ENCODE measurements around the gene FLG2.

FLG2 gene

DNA sequence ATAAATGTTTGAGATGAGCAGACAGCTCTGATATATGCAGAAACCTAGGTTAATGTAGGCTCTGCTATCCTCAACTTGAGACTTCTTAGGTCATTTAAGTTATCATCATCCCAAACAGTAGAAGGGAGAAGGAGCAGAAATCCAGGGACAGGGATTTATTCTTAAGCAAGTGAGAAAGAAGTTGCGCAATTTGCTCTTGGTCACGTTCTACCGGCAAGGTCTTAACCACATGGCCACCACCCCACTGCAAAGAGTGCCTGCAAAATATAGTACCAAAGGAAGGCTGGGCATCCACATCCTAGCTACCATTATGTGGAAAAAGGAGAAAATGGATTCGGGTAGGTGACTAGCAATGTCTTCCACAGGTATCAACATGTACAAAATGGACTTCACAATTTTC lies 29.1 kb upstream of the FLG2 start:
- TF ChIP-seq, protein P1, sequence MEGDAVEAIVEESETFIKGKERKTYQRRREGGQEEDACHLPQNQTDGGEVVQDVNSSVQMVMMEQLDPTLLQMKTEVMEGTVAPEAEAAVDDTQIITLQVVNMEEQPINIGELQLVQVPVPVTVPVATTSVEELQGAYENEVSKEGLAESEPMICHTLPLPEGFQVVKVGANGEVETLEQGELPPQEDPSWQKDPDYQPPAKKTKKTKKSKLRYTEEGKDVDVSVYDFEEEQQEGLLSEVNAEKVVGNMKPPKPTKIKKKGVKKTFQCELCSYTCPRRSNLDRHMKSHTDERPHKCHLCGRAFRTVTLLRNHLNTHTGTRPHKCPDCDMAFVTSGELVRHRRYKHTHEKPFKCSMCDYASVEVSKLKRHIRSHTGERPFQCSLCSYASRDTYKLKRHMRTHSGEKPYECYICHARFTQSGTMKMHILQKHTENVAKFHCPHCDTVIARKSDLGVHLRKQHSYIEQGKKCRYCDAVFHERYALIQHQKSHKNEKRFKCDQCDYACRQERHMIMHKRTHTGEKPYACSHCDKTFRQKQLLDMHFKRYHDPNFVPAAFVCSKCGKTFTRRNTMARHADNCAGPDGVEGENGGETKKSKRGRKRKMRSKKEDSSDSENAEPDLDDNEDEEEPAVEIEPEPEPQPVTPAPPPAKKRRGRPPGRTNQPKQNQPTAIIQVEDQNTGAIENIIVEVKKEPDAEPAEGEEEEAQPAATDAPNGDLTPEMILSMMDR (IDR thresholded peaks at IDR 0.05; ENCODE audit: borderline replicate concordance, control extremely low read depth, extremely low read depth, insufficient read depth, missing control alignments), result no peak
- in situ Hi-C loops (cut with MboI; ENCODE audit: low sequenced_read_pairs, unreplicated experiment), result no loop called here
- no peak for DNase-seq (ENCODE audit: low spot score)

DNA sequence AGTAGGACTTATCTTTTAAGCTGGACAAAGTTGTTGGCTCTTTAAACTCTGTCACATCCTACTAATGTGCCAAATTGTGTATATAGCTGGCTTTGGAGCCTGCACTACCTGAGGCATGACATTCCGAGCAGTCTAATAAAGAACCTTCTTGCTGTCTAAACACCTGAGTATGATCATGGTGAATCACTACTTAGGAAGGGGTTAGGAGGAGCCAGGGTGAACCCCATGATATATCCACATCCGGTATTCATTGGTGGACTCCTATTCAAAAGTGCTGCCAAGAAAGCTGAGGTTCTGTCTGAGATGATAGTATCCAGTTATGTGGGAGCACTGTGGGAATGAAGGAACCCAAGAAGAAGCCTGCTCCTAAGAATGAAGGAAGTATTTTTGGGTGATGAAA lies 27.1 kb upstream of the FLG2 start:
- TF ChIP-seq, protein P1 (IDR thresholded peaks at IDR 0.05; ENCODE audit: borderline replicate concordance, control extremely low read depth, extremely low read depth, insufficient read depth, missing control alignments), result no peak
- no peak for DNase-seq (ENCODE audit: low spot score)
- in situ Hi-C loops (cut with MboI; ENCODE audit: low sequenced_read_pairs, unreplicated experiment), result no loop called here

DNA sequence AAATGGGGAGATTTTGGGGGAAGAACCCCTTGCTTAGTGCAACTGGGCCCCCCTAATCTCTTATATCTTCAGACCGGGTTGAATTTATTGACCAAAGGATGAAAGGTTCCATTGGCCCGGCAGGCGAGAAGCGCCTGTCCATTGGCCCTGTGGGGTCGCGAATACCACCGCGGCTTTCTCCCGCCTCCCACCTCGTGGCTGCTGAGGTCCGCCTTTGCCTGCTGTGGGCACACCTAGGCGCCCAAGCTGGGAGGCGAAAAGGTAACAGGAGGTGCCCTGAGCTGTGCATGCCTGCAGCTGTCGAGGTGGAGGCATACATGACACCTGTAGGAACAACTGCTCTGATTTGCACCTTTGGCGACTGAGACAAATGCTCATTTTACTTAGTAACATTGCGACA lies 21.1 kb upstream of the FLG2 start:
- no peak for DNase-seq (ENCODE audit: low spot score)
- TF ChIP-seq, protein P1 (IDR thresholded peaks at IDR 0.05; ENCODE audit: borderline replicate concordance, control extremely low read depth, extremely low read depth, insufficient read depth, missing control alignments), result no peak
- in situ Hi-C loops (cut with MboI; ENCODE audit: low sequenced_read_pairs, unreplicated experiment), result no loop called here

DNA sequence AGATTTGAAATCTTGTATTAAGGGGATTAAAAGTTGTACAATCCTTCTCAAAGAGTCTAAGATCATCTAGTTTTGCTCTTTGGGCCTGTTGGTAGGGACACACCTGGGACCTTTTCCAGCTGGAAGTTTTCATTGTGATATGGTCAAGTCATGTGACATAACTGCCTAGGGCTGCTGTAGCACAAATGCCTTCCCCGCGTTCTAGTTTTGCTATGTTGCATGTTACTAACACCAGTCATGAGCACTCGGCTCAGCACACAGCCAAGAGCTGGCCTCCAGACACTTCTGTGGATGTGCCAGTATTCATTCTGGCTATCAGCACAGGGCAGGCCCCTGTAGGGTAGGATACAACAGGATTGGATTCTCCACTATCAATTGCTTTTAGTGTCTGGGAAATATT lies 14.6 kb upstream of the FLG2 start:
- in situ Hi-C loops (cut with MboI; ENCODE audit: low sequenced_read_pairs, unreplicated experiment), result no loop called here
- no peak for DNase-seq (ENCODE audit: low spot score)
- TF ChIP-seq, protein P1 (IDR thresholded peaks at IDR 0.05; ENCODE audit: borderline replicate concordance, control extremely low read depth, extremely low read depth, insufficient read depth, missing control alignments), result no peak

DNA sequence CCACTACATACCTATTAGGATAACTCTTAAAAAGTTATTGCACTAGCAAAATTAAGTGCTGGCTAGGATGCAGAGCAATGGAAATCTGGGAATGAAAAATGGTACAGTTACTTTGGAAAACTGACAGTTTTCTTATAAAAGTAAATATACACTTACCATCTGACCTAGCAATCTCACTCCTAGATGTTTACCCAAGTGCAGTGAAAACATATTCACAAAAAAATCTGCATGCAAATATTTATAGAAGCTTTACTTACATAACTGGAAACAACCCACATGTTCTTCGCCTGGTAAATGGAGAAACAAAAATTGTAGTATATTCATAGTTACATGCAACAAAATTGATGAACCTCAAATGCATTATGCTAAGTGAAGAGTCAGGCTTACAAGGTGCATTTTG lies 12.9 kb upstream of the FLG2 start:
- TF ChIP-seq, protein P1 (IDR thresholded peaks at IDR 0.05; ENCODE audit: borderline replicate concordance, control extremely low read depth, extremely low read depth, insufficient read depth, missing control alignments), result no peak
- no peak for DNase-seq (ENCODE audit: low spot score)
- in situ Hi-C loops (cut with MboI; ENCODE audit: low sequenced_read_pairs, unreplicated experiment), result no loop called here

DNA sequence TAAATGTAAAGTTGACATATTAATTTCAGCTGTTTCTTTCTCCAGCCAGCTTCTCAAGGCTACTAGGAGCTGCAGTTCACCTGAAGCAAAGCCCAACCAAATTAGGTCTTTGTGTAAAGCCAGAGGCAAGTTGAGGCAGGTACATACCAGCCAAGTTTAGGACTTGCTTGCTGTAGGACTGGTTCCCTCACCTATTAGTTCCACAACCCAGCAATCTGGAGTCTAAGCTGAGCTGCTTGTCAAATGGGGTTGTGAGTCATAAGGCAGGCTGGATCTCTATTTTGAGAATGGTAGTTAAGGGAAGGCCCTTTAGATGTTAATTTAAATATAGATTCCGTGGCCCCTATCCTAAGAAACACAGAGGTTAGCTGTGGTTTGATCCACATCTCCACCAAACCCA lies 7.6 kb upstream of the FLG2 start:
- TF ChIP-seq, protein P1 (IDR thresholded peaks at IDR 0.05; ENCODE audit: borderline replicate concordance, control extremely low read depth, extremely low read depth, insufficient read depth, missing control alignments), result no peak
- in situ Hi-C loops (cut with MboI; ENCODE audit: low sequenced_read_pairs, unreplicated experiment), result no loop called here
- DNase-seq (ENCODE audit: low spot score), result no peak

DNA sequence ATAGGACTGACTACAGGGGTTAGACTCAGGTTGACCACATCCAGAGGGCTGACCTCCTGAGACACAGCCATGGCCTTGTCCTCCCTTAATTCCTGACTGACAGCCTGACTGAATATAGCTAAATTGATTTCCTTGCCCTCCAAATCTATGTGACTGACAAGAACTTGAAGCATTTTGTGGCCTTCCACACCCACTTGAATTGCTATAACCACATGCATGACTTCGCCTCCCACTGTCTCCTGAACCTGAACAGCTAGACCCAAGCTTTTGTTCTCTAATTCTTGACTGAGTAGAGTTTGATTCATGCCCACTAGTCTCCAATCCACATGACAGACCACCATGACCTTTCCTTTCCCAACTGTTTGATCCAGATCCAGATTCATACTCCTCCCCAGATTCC lies 3.1 kb downstream of the FLG2 start:
- DNase-seq (ENCODE audit: low spot score), result no peak
- in situ Hi-C loops (cut with MboI; ENCODE audit: low sequenced_read_pairs, unreplicated experiment), result no loop called here
- TF ChIP-seq, protein P1 (IDR thresholded peaks at IDR 0.05; ENCODE audit: borderline replicate concordance, control extremely low read depth, extremely low read depth, insufficient read depth, missing control alignments), result no peak
